Loucy (cell line): ENCODE data around the gene PLXNA3.

Source experiments
- H2AFZ ChIP-seq: fragments of 200-600 bp; sonication (generic); 2 replicates; pipeline ENCODE4 v1.6.0; 2016; ENCODE audit warnings: antibody characterized with exemption, mild to moderate bottlenecking, low read length, moderate library complexity
- H3F3A ChIP-seq: fragments of 200-600 bp; 2 replicates; pipeline ENCODE4 v1.6.0; 2016; ENCODE audit warnings: antibody characterized with exemption, low read depth, mild to moderate bottlenecking
- H3K27me3 ChIP-seq: fragments of 200-600 bp; sonication (generic); 2 replicates; pipeline ENCODE4 v1.6.1; 2014; ENCODE audit warnings: low read length, mild to moderate bottlenecking; ENCODE audit not compliant: insufficient read depth, poor library complexity, severe bottlenecking
- H3K36me3 ChIP-seq: fragments of 200-600 bp; sonication (generic); 2 replicates; pipeline ENCODE4 v1.6.1; 2016; ENCODE audit warnings: low read length; ENCODE audit not compliant: insufficient read depth
- H3K4me1 ChIP-seq: fragments of 200-600 bp; sonication (generic); 2 replicates; pipeline ENCODE4 v1.5.1; 2014; ENCODE audit warnings: low read length, mild to moderate bottlenecking; ENCODE audit not compliant: insufficient read depth, poor library complexity, severe bottlenecking
- H3K4me2 ChIP-seq: fragments of 200-600 bp; sonication (generic); 2 replicates; pipeline ENCODE4 v1.6.0; 2014; ENCODE audit warnings: antibody characterized with exemption, low read length, low read depth, mild to moderate bottlenecking; ENCODE audit not compliant: poor library complexity, severe bottlenecking
- H3K4me3 ChIP-seq: fragments of 200-600 bp; sonication (generic); 2 replicates; pipeline ENCODE4 v1.5.1; 2014; ENCODE audit warnings: low read length, mild to moderate bottlenecking, mixed read lengths; ENCODE audit not compliant: poor library complexity, severe bottlenecking
- H3K79me2 ChIP-seq: fragments of 200-600 bp; sonication (generic); 2 replicates; pipeline ENCODE4 v1.6.1; 2014; ENCODE audit warnings: low read length; ENCODE audit not compliant: insufficient read depth
- H3K9ac ChIP-seq: fragments of 200-600 bp; sonication (generic); 2 replicates; pipeline ENCODE4 v1.6.0; 2014; ENCODE audit warnings: mild to moderate bottlenecking, low read depth, low read length, moderate library complexity; ENCODE audit not compliant: poor library complexity, severe bottlenecking
- H3K9me2 ChIP-seq: fragments of 200-600 bp; sonication (generic); replicated peaks from 2 replicates; pipeline ENCODE4 v1.6.1; 2016; ENCODE audit warnings: low read depth, low read length, mixed read lengths
- H3K9me3 ChIP-seq: fragments of 200-600 bp; sonication (generic); 2 replicates; pipeline ENCODE4 v1.6.1; 2014; ENCODE audit warnings: mild to moderate bottlenecking, antibody characterized with exemption, low read length, low read depth; ENCODE audit not compliant: insufficient read depth
- H4K20me1 ChIP-seq: fragments of 200-600 bp; sonication (generic); 2 replicates; pipeline ENCODE4 v1.6.0; 2014; ENCODE audit warnings: antibody characterized with exemption, low read length, mild to moderate bottlenecking; ENCODE audit not compliant: insufficient read depth, poor library complexity, severe bottlenecking
- EZH2phosphoT487 ChIP-seq: fragments of 200-600 bp; IDR thresholded peaks from 2 replicates; pipeline ENCODE4 v1.6.1; 2018; ENCODE audit warnings: antibody characterized with exemption, mild to moderate bottlenecking, moderate library complexity, borderline replicate concordance
- TF ChIP-seq, protein P1 (sequence below): fragments of 200-600 bp; sonication (generic); conservative IDR thresholded peaks from 2 replicates; pipeline ENCODE4 v1.5.1; 2014; ENCODE audit warnings: mild to moderate bottlenecking, antibody characterized with exemption, low read length

The PLXNA3 gene

DNA sequence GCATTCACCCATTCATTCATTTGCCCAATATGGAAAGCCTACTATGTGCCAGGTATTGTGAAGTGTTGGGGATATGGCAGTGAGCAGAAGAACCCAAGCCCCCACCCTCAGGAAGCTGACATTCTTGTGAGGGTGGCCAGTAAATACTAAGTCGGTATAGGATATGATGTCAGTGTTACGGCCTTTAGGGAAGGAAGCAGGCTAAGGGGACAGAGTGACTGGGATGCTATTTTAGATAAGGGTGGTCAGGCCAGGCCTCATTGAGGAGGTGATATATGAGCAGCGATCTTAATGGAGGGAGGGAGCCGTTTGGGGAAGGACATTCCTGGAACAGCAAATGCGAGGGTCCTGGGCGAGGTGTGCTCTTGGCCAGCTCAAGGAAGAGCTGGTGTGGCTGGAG lies 27.6 kb upstream of the PLXNA3 start:
- no peak for TF ChIP-seq EZH2phosphoT487
- TF ChIP-seq, protein P1, sequence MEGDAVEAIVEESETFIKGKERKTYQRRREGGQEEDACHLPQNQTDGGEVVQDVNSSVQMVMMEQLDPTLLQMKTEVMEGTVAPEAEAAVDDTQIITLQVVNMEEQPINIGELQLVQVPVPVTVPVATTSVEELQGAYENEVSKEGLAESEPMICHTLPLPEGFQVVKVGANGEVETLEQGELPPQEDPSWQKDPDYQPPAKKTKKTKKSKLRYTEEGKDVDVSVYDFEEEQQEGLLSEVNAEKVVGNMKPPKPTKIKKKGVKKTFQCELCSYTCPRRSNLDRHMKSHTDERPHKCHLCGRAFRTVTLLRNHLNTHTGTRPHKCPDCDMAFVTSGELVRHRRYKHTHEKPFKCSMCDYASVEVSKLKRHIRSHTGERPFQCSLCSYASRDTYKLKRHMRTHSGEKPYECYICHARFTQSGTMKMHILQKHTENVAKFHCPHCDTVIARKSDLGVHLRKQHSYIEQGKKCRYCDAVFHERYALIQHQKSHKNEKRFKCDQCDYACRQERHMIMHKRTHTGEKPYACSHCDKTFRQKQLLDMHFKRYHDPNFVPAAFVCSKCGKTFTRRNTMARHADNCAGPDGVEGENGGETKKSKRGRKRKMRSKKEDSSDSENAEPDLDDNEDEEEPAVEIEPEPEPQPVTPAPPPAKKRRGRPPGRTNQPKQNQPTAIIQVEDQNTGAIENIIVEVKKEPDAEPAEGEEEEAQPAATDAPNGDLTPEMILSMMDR: no peak
- Histone ChIP-seq H3K79me2 (peaks cover 43% of the 10 kb centered on the region), H3K9me2 (no peaks in the 10 kb centered on the region), H3K4me3 (peak overlapping the region; percentile 29), H3K27me3 (no peaks in the 10 kb centered on the region), H3K9ac (peak overlapping the region; percentile 48), H3K9me3 (no peaks in the 10 kb centered on the region), H3F3A (no peaks in the 10 kb centered on the region), H3K36me3 (no peaks in the 10 kb centered on the region; the same call in 1 of the 2 replicates), H4K20me1 (no peaks in the 10 kb centered on the region), H3K4me2 (peak overlapping the region; percentile 59), H3K4me1 (peaks cover 18% of the 10 kb centered on the region), H2AFZ (no peak overlapping the region)

DNA sequence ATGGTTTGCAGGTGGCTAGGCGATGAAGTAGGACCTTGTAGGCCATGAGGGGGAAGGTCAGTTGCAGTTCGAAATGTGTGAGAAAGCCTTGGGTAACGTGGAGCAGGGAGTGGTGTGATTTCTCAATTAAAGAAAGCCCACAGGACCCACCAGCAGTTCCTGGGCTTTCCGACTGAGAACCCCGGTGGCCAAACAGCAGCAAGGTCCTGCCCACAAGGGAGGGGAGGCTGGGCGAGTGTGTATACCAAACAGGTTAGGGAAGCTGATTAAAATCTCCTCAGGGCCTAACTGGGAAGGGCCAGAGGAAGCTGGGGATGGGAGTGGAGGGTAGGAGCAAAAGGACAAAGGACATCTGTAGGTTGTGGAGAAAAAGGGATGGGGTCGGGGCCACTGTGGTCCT lies 27.2 kb upstream of the PLXNA3 start:
- no peaks in the 10 kb centered on the region for H4K20me1 ChIP-seq
- H3F3A ChIP-seq: no peaks in the 10 kb centered on the region
- H3K9me2 ChIP-seq: no peaks in the 10 kb centered on the region
- no peaks in the 10 kb centered on the region; the same call in 1 of the 2 replicates for H3K36me3 ChIP-seq
- peaks cover 43% of the 10 kb centered on the region for H3K79me2 ChIP-seq
- no peaks in the 10 kb centered on the region for H3K9me3 ChIP-seq
- H3K9ac ChIP-seq: peak overlapping the region; percentile 48
- peak overlapping the region; percentile 59 for H3K4me2 ChIP-seq
- H2AFZ ChIP-seq: no peak overlapping the region
- peaks cover 18% of the 10 kb centered on the region for H3K4me1 ChIP-seq
- TF ChIP-seq, protein P1: no peak
- no peak for TF ChIP-seq EZH2phosphoT487
- H3K4me3 ChIP-seq: peak overlapping the region; percentile 29
- H3K27me3 ChIP-seq: no peaks in the 10 kb centered on the region

DNA sequence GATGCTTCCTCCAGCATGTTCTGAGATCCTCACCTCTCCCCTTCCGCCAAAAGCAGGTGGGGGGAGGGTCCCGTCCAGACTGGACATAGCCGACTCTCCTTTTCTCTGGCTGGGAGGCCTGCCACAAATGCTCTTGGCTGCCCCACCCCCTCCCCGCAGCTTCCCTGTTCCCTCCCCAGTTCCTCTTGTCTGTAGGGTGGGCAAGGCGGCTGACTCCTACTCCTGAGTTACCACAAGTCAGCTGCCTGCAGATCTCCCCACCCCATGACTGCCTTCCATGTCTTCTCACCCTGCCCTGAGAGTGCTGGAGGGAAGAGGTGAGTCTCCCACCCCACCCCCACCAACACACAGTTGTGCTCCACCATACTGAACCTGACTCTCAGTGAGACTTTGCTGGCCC lies 26.7 kb upstream of the PLXNA3 start:
- Histone ChIP-seq H3K4me2 (peak overlapping the region; percentile 59), H3K79me2 (peaks cover 43% of the 10 kb centered on the region), H3K9me3 (no peaks in the 10 kb centered on the region), H3F3A (no peaks in the 10 kb centered on the region), H3K27me3 (no peaks in the 10 kb centered on the region), H3K36me3 (no peaks in the 10 kb centered on the region; the same call in 1 of the 2 replicates), H4K20me1 (no peaks in the 10 kb centered on the region), H3K9ac (no peak overlapping the region), H3K4me3 (no peak overlapping the region), H3K9me2 (no peaks in the 10 kb centered on the region), H3K4me1 (peaks cover 18% of the 10 kb centered on the region), H2AFZ (no peak overlapping the region)
- no peak for TF ChIP-seq EZH2phosphoT487

DNA sequence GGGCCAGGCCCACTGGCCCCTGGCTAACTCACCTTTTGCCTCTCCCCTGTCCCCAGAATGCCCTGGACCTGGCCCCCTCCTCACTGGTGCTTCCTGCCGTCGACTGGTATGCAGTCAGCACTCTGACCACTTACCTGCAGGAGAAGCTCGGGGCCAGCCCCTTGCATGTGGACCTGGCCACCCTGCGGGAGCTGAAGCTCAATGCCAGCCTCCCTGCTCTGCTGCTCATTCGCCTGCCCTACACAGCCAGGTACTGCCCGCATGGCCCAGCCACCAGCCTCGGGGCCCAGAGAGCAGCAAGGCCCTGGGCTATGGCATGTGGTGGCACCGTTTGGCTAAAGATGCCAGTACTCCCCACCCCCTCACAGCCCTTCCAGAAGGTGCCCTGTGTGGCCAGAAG lies 25.9 kb upstream of the PLXNA3 start:
- Histone ChIP-seq H2AFZ (no peak overlapping the region), H3K27me3 (no peaks in the 10 kb centered on the region), H3K36me3 (no peaks in the 10 kb centered on the region; the same call in 1 of the 2 replicates), H3F3A (no peaks in the 10 kb centered on the region), H3K4me2 (no peak overlapping the region), H4K20me1 (no peaks in the 10 kb centered on the region), H3K9ac (no peak overlapping the region), H3K4me1 (peaks cover 15% of the 10 kb centered on the region), H3K79me2 (peaks cover 42% of the 10 kb centered on the region), H3K9me3 (no peaks in the 10 kb centered on the region), H3K4me3 (no peak overlapping the region), H3K9me2 (no peaks in the 10 kb centered on the region)
- TF ChIP-seq, protein P1: no peak
- TF ChIP-seq EZH2phosphoT487: no peak
